ENCODE data around the gene NACC2.
A peak's percentile ranks its signal among the peaks of the same experiment; 100 is the strongest.

DNA sequence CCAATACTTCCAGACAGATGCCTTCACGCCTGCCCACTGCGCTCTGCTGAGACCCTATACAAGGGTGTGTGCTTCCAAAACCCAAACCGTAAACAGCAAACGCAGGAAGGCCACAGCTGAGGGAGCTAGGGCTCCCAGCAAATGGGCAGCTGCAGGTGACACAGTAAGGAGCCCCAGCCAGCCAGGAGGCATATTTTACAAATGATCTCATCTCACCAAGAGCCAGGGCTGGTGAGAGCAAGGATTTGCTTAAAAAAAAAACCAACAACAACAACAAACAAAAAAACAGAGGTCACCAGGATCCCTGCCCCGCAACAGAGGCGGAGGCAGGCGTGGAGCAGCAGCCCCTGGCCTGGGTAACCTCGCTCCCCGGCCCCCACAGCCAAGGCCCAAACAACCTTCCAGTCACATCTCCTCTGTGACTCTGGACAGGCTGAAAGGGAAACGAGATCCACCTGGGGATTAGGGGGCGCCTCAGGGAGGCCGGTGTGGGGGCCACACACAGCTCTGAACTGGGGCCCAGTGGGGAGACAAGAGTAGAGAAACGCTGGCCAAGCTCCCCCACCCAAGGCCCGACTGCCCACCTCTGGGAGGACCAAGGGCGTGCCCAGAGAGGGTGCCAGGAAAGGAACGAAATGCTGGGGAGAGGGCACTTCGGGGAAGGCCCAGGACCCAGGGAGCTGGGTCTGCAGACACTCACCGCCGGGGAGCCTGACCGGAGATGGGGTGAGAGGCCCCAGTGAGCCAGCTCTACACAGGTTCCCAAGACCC lies 3.3 kb downstream of the NACC2 start:
- TF ChIP-seq, protein P1, sequence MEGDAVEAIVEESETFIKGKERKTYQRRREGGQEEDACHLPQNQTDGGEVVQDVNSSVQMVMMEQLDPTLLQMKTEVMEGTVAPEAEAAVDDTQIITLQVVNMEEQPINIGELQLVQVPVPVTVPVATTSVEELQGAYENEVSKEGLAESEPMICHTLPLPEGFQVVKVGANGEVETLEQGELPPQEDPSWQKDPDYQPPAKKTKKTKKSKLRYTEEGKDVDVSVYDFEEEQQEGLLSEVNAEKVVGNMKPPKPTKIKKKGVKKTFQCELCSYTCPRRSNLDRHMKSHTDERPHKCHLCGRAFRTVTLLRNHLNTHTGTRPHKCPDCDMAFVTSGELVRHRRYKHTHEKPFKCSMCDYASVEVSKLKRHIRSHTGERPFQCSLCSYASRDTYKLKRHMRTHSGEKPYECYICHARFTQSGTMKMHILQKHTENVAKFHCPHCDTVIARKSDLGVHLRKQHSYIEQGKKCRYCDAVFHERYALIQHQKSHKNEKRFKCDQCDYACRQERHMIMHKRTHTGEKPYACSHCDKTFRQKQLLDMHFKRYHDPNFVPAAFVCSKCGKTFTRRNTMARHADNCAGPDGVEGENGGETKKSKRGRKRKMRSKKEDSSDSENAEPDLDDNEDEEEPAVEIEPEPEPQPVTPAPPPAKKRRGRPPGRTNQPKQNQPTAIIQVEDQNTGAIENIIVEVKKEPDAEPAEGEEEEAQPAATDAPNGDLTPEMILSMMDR (tag by site-specific recombination; IDR thresholded peaks at IDR 0.05), result no peak
- TF ChIP-seq, protein P2, sequence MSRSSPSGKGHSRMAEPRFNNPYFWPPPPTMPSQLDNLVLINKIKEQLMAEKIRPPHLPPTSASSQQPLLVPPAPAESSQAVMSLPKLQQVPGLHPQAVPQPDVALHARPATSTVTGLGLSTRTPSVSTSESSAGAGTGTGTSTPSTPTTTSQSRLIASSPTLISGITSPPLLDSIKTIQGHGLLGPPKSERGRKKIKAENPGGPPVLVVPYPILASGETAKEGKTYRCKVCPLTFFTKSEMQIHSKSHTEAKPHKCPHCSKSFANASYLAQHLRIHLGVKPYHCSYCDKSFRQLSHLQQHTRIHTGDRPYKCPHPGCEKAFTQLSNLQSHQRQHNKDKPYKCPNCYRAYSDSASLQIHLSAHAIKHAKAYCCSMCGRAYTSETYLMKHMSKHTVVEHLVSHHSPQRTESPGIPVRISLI (tag by site-specific recombination; IDR thresholded peaks at IDR 0.05), result no peak; the same call in 1 of the 2 replicates
- TF ChIP-seq ZNF48 (tag by site-specific recombination; IDR thresholded peaks at IDR 0.05), result no peak
- TF ChIP-seq ZNF114 (tag by site-specific recombination; IDR thresholded peaks at IDR 0.05), result no peak
- TF ChIP-seq, protein P3, sequence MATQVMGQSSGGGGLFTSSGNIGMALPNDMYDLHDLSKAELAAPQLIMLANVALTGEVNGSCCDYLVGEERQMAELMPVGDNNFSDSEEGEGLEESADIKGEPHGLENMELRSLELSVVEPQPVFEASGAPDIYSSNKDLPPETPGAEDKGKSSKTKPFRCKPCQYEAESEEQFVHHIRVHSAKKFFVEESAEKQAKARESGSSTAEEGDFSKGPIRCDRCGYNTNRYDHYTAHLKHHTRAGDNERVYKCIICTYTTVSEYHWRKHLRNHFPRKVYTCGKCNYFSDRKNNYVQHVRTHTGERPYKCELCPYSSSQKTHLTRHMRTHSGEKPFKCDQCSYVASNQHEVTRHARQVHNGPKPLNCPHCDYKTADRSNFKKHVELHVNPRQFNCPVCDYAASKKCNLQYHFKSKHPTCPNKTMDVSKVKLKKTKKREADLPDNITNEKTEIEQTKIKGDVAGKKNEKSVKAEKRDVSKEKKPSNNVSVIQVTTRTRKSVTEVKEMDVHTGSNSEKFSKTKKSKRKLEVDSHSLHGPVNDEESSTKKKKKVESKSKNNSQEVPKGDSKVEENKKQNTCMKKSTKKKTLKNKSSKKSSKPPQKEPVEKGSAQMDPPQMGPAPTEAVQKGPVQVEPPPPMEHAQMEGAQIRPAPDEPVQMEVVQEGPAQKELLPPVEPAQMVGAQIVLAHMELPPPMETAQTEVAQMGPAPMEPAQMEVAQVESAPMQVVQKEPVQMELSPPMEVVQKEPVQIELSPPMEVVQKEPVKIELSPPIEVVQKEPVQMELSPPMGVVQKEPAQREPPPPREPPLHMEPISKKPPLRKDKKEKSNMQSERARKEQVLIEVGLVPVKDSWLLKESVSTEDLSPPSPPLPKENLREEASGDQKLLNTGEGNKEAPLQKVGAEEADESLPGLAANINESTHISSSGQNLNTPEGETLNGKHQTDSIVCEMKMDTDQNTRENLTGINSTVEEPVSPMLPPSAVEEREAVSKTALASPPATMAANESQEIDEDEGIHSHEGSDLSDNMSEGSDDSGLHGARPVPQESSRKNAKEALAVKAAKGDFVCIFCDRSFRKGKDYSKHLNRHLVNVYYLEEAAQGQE (tag by site-specific recombination; IDR thresholded peaks at IDR 0.05), result no peak
- no peak for TF ChIP-seq ZFHX2 (tag by site-specific recombination; conservative IDR thresholded peaks at IDR 0.05)
- TF ChIP-seq, protein P4, sequence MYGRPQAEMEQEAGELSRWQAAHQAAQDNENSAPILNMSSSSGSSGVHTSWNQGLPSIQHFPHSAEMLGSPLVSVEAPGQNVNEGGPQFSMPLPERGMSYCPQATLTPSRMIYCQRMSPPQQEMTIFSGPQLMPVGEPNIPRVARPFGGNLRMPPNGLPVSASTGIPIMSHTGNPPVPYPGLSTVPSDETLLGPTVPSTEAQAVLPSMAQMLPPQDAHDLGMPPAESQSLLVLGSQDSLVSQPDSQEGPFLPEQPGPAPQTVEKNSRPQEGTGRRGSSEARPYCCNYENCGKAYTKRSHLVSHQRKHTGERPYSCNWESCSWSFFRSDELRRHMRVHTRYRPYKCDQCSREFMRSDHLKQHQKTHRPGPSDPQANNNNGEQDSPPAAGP (tag by site-specific recombination; IDR thresholded peaks at IDR 0.05), result 0 out of 2 replicates have a peak, but pooled peaks have one; percentile 10
- no peak for TF ChIP-seq ZSCAN30 (tag by site-specific recombination; IDR thresholded peaks at IDR 0.05)
- no peak for TF ChIP-seq ZNF132 (tag by site-specific recombination; IDR thresholded peaks at IDR 0.05; ENCODE audit: borderline replicate concordance)
- TF ChIP-seq, protein P5, sequence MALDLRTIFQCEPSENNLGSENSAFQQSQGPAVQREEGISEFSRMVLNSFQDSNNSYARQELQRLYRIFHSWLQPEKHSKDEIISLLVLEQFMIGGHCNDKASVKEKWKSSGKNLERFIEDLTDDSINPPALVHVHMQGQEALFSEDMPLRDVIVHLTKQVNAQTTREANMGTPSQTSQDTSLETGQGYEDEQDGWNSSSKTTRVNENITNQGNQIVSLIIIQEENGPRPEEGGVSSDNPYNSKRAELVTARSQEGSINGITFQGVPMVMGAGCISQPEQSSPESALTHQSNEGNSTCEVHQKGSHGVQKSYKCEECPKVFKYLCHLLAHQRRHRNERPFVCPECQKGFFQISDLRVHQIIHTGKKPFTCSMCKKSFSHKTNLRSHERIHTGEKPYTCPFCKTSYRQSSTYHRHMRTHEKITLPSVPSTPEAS (tag by site-specific recombination; IDR thresholded peaks at IDR 0.05), result no peak
- TF ChIP-seq, protein P6, sequence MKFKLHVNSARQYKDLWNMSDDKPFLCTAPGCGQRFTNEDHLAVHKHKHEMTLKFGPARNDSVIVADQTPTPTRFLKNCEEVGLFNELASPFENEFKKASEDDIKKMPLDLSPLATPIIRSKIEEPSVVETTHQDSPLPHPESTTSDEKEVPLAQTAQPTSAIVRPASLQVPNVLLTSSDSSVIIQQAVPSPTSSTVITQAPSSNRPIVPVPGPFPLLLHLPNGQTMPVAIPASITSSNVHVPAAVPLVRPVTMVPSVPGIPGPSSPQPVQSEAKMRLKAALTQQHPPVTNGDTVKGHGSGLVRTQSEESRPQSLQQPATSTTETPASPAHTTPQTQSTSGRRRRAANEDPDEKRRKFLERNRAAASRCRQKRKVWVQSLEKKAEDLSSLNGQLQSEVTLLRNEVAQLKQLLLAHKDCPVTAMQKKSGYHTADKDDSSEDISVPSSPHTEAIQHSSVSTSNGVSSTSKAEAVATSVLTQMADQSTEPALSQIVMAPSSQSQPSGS (tag by site-specific recombination; IDR thresholded peaks at IDR 0.05; ENCODE audit: low read depth), result 0 out of 2 replicates have a peak, but pooled peaks have one; percentile 15
- TF ChIP-seq ZNF239 (tag by site-specific recombination; IDR thresholded peaks at IDR 0.05), result no peak
- TF ChIP-seq, protein P7, sequence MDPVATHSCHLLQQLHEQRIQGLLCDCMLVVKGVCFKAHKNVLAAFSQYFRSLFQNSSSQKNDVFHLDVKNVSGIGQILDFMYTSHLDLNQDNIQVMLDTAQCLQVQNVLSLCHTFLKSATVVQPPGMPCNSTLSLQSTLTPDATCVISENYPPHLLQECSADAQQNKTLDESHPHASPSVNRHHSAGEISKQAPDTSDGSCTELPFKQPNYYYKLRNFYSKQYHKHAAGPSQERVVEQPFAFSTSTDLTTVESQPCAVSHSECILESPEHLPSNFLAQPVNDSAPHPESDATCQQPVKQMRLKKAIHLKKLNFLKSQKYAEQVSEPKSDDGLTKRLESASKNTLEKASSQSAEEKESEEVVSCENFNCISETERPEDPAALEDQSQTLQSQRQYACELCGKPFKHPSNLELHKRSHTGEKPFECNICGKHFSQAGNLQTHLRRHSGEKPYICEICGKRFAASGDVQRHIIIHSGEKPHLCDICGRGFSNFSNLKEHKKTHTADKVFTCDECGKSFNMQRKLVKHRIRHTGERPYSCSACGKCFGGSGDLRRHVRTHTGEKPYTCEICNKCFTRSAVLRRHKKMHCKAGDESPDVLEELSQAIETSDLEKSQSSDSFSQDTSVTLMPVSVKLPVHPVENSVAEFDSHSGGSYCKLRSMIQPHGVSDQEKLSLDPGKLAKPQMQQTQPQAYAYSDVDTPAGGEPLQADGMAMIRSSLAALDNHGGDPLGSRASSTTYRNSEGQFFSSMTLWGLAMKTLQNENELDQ (tag by site-specific recombination; IDR thresholded peaks at IDR 0.05; ENCODE audit: low read depth), result no peak

All from HEK293 (cell line).